Prostate gland (tissue), 2 donors: ENCODE measurements around the gene ATP5F1B.
A peak's percentile ranks its signal among the peaks of the same experiment; 100 is the strongest.

Experiments
- CTCF ChIP-seq, 4 experiments: fragments of 200-600 bp in 2 of 4; fragments of 450-650 bp in 2 of 4; sonication (generic) in 2 of 4; IDR thresholded peaks; 1 replicate in 3 of 4; 2 replicates in 1 of 4; pipeline ENCODE4 v1.5.1; 2016 to 2019; ENCODE audit warnings: antibody characterized with exemption in 4 of 4, mild to moderate bottlenecking in 2 of 4, moderate library complexity in 2 of 4
- POLR2A ChIP-seq: fragments of 450-650 bp; IDR thresholded peaks from one replicate; pipeline ENCODE4 v1.6.1; 2016; ENCODE audit warnings: antibody characterized with exemption, mild to moderate bottlenecking
- POLR2AphosphoS5 ChIP-seq: sonication (generic); formaldehyde crosslinking; IDR thresholded peaks from one replicate; pipeline ENCODE4 v1.6.1; 2017; ENCODE audit warnings: antibody characterized with exemption

- peak; percentile 33 to 77 (median 68) for TF ChIP-seq CTCF (IDR thresholded peaks at IDR 0.05)
- TF ChIP-seq POLR2A, result peak; percentile 76
- TF ChIP-seq POLR2AphosphoS5, result peak; percentile 99
These were observed 8.9 kb downstream of the ATP5F1B start for GRCh38 chr12:56636675-56637540.
